H1 (cell line): Measurements from ENCODE around the gene MAP3K13. TPM values are rescaled to one million over a fixed set of nuclear protein-coding genes. Genes with fewer than 3 reads are reported as not detected.

Experiments used
- CHD2 ChIP-seq: IDR thresholded peaks from 2 replicates; pipeline ENCODE4 v1.6.1; 2012; ENCODE audit warnings: low read length, improper control_type of control experiment
- GTF2F1 ChIP-seq: IDR thresholded peaks from 2 replicates; pipeline ENCODE4 v1.6.1; 2012; ENCODE audit warnings: low read depth, low read length, improper control_type of control experiment, borderline replicate concordance
- SIN3A ChIP-seq, 2 experiments: IDR thresholded peaks in 1 of 2; conservative IDR thresholded peaks in 1 of 2; 2 replicates each; pipeline ENCODE4 v1.6.1; 2011 to 2012; ENCODE audit warnings: low read length in 2 of 2, improper control_type of control experiment in 1 of 2, low read depth in 1 of 2, mild to moderate bottlenecking in 1 of 2
- YY1 ChIP-seq: IDR thresholded peaks from 2 replicates; pipeline ENCODE4 v1.6.1; 2011; ENCODE audit warnings: low read depth, mild to moderate bottlenecking, low read length
- polyA plus RNA-seq, 7 experiments: library from polyadenylated mRNA; depleted of rRNA in 3 of 7; stranded (reverse) in 5 of 7; unstranded in 2 of 7; fragments of >200 nt in 5 of 7; fragments of 200-250 nt in 2 of 7; gene quantifications; 1 replicate in 5 of 7; 2 replicates in 1 of 7; 4 replicates in 1 of 7; pipeline versions ENCODE4 v1.2.1 to v1.2.3, GENCODE V29; 2011 to 2013; ENCODE audit warnings: missing spikeins in 2 of 7, mixed read lengths in 2 of 7
- total RNA-seq: library from RNA; stranded (reverse); fragmentation: NEBNext Ultra II Directional; extraction: Animal tissue kit (Norgen Biotek cat#: 25700); gene quantifications from 2 replicates; pipeline ENCODE4 v1.2.1, GENCODE V29; 2021

The MAP3K13 gene
- total and polyA plus RNA-seq, 2 of the 8 experiments (the other 6 are each of a cell fraction or from before 2014, with no cell fraction given), result 6.8 to 17.9 TPM

- TF ChIP-seq SIN3A (conservative IDR thresholded peaks at IDR 0.05 in 1 of 2, IDR thresholded peaks at IDR 0.05 in 1 of 2; ENCODE audit: low read depth in 1 of 2, low read length in 2 of 2) (no peak), CHD2 (no peak), GTF2F1 (no peak), YY1 (no peak)
Measured at GRCh38 chr3:185484296-185484695, 121.4 kb downstream of the MAP3K13 start (continued).
